WTC11 (cell line): ENCODE data around the gene CASR.

Experiments
- CTCF ChIP-seq: fragments of 200-600 bp; IDR thresholded peaks from 2 replicates; pipeline ENCODE4 v1.8.0; 2022; ENCODE audit warnings: antibody characterized with exemption
- E2F5 ChIP-seq: sonication (generic); formaldehyde crosslinking; IDR thresholded peaks from 2 replicates; pipeline ENCODE4 v1.8.1; 2022; ENCODE audit warnings: mild to moderate bottlenecking, moderate library complexity, missing genetic modification reagents
- ELF4 ChIP-seq: sonication (generic); formaldehyde crosslinking; IDR thresholded peaks from 2 replicates; pipeline ENCODE4 v1.8.1; 2022; ENCODE audit warnings: low read depth, mild to moderate bottlenecking, moderate library complexity, missing genetic modification reagents
- ESRRA ChIP-seq: sonication (generic); formaldehyde crosslinking; IDR thresholded peaks from 2 replicates; pipeline ENCODE4 v1.8.1; 2022; ENCODE audit warnings: mild to moderate bottlenecking, missing genetic modification reagents, borderline replicate concordance
- ETV6 ChIP-seq: sonication (generic); formaldehyde crosslinking; IDR thresholded peaks from 2 replicates; pipeline ENCODE4 v1.8.1; 2022; ENCODE audit warnings: mild to moderate bottlenecking, missing genetic modification reagents
- MAX ChIP-seq: sonication (generic); formaldehyde crosslinking; IDR thresholded peaks from 2 replicates; pipeline ENCODE4 v1.8.0; 2022; ENCODE audit warnings: mild to moderate bottlenecking, missing genetic modification reagents
- MYBL2 ChIP-seq: sonication (generic); formaldehyde crosslinking; IDR thresholded peaks from 2 replicates; pipeline ENCODE4 v1.8.1; 2023; ENCODE audit warnings: mild to moderate bottlenecking, moderate library complexity, missing genetic modification reagents
- NFYB ChIP-seq: sonication (generic); formaldehyde crosslinking; conservative IDR thresholded peaks from 2 replicates; pipeline ENCODE4 v1.8.0; 2022; ENCODE audit warnings: low read depth, missing genetic modification reagents
- RELA ChIP-seq: sonication (generic); formaldehyde crosslinking; IDR thresholded peaks from 2 replicates; pipeline ENCODE4 v1.8.1; 2022; ENCODE audit warnings: missing genetic modification reagents, mild to moderate bottlenecking, borderline replicate concordance
- ZBTB21 ChIP-seq: sonication (generic); formaldehyde crosslinking; IDR thresholded peaks from 2 replicates; pipeline ENCODE4 v1.8.1; 2023; ENCODE audit warnings: mild to moderate bottlenecking, missing genetic modification reagents, borderline replicate concordance
- ZBTB43 ChIP-seq: sonication (generic); formaldehyde crosslinking; IDR thresholded peaks from 2 replicates; pipeline ENCODE4 v1.8.1; 2023; ENCODE audit warnings: mild to moderate bottlenecking, missing genetic modification reagents
- ZNF416 ChIP-seq: fragments of 250-450 bp; sonication (Bioruptor Pico); IDR thresholded peaks from 2 replicates; pipeline ENCODE4 v1.9.0; 2021; ENCODE audit warnings: mild to moderate bottlenecking, inconsistent platforms
- ZNF423 ChIP-seq: fragments of 250-450 bp; sonication (Bioruptor Pico); IDR thresholded peaks from 2 replicates; pipeline ENCODE4 v2.1.2; 2022; ENCODE audit warnings: mild to moderate bottlenecking, moderate library complexity
- ZNF512 ChIP-seq: sonication (generic); formaldehyde crosslinking; IDR thresholded peaks from 2 replicates; pipeline ENCODE4 v1.8.1; 2022; ENCODE audit warnings: missing genetic modification reagents, borderline replicate concordance

GRCh38 chr3:122269045-122269444 is 85.6 kb downstream of the CASR start:
- TF ChIP-seq CTCF (no peak), ZNF512 (CRISPR knock-in tag) (no peak), ZBTB21 (CRISPR knock-in tag) (no peak), RELA (CRISPR knock-in tag) (no peak), ESRRA (no peak), E2F5 (CRISPR knock-in tag) (no peak), ZNF416 (CRISPR knock-in tag) (no peak), MYBL2 (no peak), ZBTB43 (CRISPR knock-in tag) (no peak), ETV6 (CRISPR knock-in tag) (no peak), ZNF423 (no peak), MAX (CRISPR knock-in tag) (no peak), NFYB (CRISPR knock-in tag) (no peak), ELF4 (CRISPR knock-in tag) (no peak)
